HG02970 (cell line): ENCODE measurements around the gene ATP10A.

Source experiments
- ATAC-seq: cut with Tn5 transposase; IDR thresholded peaks from one replicate; pipeline ENCODE4 v1.9.1; 2021; ENCODE audit warnings: mild to moderate bottlenecking, moderate library complexity, moderate number of reproducible peaks; ENCODE audit not compliant: unreplicated experiment, low FRiP score

ATP10A gene

DNA sequence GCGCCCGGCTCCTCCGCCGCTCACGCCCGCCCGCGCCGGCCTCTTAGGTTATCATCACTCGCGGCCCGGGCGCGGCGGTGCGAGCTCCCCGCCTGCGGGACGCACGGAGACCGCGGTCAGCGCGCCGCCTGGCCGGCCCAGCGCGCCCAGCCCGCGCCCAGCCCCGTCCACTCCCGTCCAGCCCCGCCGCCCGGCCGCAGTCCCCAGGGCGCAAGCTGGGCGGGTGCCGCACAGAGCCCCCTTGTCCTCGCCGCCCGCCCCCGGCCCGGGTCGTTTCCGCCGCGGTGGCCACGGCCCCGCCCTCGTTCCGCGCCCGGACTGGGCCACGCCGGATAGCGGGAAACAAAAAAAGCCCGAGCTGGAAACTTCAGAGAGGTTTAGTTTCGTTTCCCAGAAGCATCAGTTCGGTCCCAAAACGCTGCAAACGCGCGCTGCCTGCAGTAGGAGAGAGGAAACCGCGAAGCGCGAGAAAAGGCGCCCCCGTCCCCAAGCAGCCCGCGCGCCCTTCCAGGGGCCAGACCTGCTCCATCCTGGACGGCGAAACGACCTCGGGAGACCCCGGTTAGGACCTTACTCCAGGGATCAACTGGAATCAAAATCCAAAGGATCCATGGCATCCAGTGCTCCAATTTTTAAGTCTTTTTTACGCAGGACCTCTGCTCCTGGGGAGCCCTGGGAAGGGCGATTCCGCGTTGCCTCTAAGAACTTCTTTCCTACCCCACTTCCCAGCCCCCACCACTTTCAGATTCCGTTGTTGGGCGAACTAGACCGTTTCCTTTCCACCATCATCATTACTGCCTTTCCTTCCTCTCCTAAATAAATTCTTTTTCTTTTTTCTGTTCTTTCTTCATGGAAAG lies at the start of gene ATP10A:
ATP10A (minus strand) TSS at position 217 of the 857 bp plus-strand sequence. CDS start 231 bp downstream, outside the sequence.
- no peak for ATAC-seq

GRCh38 chr15:25912035-25912434 lies 48.9 kb upstream of the ATP10A start:
- no peak for ATAC-seq

- no peak for ATAC-seq
Observed at GRCh38 chr15:25910832-25911231, 47.7 kb upstream of the ATP10A start.

DNA sequence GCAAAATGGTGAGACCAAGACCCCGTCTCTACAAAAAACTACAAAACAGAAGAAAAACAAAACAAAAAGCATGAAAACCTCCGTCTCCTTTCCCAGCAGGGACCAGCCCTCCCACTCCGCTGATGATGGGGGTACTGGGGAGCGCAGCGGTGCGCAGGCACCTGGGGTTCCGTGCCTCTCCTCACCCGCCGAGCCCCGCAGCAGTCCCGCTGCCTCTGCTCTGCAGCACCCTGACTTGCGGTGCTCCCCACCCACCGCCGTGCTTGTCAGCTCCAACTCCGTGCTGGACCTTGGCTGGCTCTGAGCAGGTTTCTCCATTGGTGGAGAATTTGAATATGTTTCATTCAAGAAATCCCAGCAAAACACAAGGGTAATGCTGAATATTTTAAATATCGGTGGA lies 46.7 kb upstream of the ATP10A start:
- ATAC-seq = no peak

DNA sequence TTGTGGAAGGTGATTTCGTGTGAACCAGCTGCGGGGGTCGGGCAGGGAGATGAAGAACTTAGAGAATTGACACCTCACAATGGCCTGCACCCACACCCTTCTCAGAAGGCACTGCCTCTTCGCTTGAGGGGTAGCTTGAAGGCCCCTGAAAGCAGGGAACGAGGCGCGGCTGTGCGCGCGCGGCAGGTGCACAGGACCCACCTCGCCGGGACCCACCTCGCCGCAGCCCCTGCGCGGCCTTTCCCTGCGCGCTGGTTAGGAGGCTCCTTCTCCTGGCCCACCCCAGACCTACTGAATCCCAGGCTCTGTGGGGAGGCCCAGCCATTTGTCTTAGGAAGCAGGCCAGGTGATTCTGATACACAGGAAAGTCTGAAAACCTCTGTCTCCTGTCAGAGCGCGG lies 46.2 kb upstream of the ATP10A start:
- no peak for ATAC-seq

DNA sequence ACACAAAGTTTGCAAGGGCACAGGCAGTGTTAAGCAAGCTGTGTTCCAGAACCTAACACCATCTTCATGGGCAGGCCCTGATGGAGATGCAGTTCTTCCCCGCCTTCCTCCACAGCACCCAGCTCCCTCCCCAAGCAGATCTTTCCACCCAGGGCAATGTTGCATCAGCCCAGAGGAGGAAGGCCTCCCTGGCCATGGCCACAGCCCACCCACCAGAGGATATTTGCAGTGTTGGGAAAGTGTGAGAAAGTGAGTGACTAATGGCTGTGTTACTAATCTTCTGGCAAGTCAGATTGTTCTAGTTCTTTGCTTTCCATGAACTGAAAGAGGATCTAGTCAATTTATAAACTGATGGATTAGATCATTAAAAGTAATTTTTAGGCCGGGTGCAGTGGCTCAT lies 42.0 kb upstream of the ATP10A start:
- ATAC-seq = no peak

DNA sequence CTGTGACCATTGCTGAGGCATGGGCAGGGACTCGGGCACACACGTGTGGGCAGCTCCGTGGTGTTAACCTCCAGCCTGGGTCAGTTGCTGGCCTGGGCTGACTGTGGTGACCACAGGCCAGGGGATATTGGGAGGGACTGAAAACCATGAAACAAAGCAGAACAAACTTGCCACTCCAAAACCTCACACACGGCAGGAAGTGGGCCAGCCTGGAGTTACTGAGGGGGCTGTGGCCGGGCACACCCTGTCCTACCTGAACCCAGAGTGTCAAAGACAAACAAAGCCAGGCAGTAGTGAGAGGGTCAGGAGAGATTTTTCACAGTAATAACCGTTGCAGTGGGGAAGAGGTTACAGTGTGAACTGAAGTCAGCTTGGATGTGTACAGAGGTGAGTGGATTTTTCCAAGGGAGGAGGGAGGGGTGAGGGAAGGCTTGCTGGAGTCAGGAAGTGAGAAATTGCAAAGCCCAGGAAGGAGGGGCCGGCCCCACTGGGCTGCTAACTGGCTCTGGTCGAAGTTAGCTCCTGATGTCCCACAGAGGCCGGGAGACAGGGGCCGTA lies 40.0 kb upstream of the ATP10A start:
- ATAC-seq = no peak

DNA sequence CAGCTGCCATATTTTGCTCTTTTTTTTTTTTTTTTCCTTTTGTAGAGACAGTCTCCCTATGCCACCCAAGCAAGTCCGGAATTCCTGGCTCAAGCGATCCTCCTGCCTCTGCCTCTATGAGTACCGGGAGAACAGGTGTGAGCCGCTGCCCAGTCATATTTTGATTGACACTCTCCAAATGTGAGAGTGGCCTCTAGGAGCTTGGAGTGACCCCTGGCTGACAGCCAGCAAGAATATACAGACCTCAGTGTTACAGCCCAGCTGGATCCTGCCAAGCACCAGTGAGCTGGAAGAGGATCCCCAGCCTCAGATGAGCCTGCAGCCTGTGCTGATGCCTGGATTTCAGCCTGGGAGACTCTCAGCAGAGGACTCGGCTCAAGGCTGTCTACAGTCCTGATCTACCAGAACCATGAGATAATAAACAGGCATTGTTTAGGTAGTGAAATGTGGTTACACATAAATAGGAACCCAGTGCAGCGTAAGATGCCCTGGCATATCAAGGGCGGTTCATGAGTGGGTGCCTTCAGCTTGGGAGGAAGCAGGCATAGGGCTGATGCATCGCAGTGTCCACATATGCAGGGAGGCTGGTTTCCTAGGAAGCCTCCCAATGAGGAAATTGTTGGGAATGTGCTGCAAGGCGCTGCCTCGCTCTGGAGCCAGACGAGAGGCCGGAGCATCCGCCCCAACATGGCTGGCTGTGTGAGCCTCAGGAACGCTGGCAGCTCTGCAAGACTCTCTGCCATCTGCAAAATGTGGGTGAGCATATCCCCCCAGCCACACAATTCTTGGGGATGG lies 38.9 kb upstream of the ATP10A start:
- ATAC-seq = no peak

- no peak for ATAC-seq
Observed at GRCh38 chr15:25900901-25901300, 37.8 kb upstream of the ATP10A start.

GRCh38 chr15:25900431-25900830 lies 37.3 kb upstream of the ATP10A start:
- no peak for ATAC-seq

- no peak for ATAC-seq
Observed at GRCh38 chr15:25899870-25900269, 36.7 kb upstream of the ATP10A start.

DNA sequence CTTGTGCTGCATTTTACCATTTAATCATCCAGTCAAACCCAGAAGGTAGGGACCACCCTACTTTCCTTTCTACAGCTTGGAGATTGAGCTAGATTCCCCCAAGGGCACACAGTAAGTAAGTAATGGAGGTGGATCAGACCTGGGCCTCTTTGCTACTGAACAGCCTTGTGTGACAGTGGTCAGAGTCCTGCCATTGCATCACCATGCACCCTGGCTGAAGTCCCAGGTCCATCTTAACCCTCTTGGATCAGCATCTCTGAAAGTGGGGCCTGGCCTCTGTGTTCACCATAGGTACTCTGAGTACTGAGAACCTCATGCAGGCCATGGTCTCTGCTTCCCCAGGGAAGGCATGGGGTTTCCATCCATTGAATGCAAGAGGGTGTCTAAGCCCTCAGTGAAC lies 34.5 kb upstream of the ATP10A start:
- no peak for ATAC-seq

GRCh38 chr15:25894371-25894902 lies 31.3 kb upstream of the ATP10A start:
- no peak for ATAC-seq

GRCh38 chr15:25893596-25893995 lies 30.5 kb upstream of the ATP10A start:
- ATAC-seq = no peak

DNA sequence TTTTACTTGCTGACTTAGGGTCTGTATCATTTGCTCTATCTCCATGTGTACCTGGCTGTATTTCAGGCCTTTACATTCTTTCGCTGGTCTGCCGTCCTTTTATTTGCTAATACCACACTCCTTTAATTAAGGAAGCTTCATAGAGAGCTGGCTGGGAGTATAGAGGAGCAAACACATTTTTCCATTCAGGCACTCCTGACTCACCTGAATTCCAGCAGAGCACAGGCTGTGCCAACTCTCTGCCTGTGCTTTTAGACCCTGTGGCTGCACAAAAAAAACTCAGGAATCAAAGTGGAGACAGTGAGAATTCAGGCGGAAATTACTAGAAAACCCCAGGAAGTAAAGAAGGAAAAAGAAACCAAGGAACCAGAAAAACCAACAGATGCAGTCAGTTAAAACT lies 29.0 kb upstream of the ATP10A start:
- ATAC-seq = no peak

GRCh38 chr15:25891081-25891480 lies 28.0 kb upstream of the ATP10A start:
- no peak for ATAC-seq

- ATAC-seq = no peak
Observed at GRCh38 chr15:25890529-25890928, 27.4 kb upstream of the ATP10A start.

DNA sequence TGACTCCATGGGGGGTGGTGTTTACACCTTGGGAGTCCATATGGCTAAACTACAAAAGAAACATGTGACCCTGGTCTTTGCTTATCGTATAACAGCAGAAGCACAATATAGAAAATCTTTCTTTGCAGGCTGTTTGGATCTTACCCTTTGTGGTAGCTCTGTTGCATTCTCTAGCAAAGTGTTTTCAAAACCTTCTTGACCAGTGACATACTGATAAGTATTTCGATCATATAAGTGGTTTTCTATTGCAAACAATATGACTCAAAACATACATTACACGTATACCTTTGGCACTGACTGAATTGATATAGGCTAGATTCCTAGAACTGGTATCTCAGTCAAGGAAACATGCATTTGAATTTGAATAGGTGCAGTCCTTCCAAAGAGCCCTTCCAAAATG lies 24.7 kb upstream of the ATP10A start:
- no peak for ATAC-seq

GRCh38 chr15:25886498-25887140 lies 23.5 kb upstream of the ATP10A start:
- no peak for ATAC-seq

GRCh38 chr15:25884370-25884769 lies 21.2 kb upstream of the ATP10A start:
- ATAC-seq = no peak
